Measurements from ENCODE around the gene NRG2. TPM values are rescaled to one million over a fixed set of nuclear protein-coding genes. Genes with fewer than 3 reads are reported as not detected.

Gene NRG2
- total RNA-seq, 1 experiment from 2014 or later = not detected

DNA sequence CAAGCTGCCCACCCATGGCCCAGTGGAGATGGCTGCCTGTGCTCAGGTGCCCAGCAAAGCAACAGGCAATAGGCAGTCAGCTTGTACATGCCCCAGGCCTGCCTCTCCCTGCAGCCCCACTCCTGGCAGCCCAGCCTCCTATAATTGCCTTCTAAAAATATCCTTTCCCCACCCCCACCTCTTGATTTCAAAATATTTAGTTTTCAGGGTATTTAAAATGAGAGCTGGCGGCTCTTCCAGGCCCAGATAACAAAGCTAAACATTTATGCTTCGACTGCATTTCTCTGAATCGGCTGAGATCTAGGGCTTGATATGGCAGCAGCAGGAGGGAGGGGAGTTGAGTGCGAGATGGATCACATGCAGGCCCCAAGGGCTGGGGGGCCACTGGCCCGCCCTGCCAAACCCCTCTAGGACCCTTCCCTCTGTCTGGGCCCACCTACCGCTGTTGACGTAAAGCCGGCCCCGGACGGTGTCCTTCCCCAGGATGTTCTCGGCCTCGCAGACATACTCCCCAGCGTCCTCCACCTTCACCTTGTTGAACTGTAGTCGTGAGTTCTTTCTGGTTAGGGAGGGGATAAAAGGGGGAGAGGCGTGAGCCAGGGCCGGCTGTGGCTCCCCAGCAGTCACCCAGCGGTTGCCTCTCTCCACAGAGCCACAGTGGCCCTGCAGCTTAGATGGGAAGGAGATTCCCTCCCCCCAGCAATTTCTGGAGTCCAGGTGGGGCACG, 162.5 kb downstream of the NRG2 start:
- Histone ChIP-seq H3K4me1 (ENCODE audit: insufficient read depth, low read length, poor library complexity, severe bottlenecking) (no peaks in the 10 kb centered on the region), H3K4me3 (ENCODE audit: low read depth, low read length, poor library complexity, severe bottlenecking) (no peak overlapping the region), H3K27ac (ENCODE audit: low read depth, low read length, poor library complexity, severe bottlenecking) (no peak overlapping the region), H3K27me3 (replicated peaks; ENCODE audit: insufficient read depth, low read depth, low read length, poor library complexity) (no peaks in the 10 kb centered on the region), H3K9me3 (ENCODE audit: low read depth, low read length, poor library complexity, severe bottlenecking) (no peaks in the 10 kb centered on the region), H3K36me3 (ENCODE audit: insufficient read depth, low read length, poor library complexity, severe bottlenecking) (no peaks in the 10 kb centered on the region)
- no peak for TF ChIP-seq EZH2 (IDR thresholded peaks at IDR 0.05; ENCODE audit: borderline replicate concordance, low read depth, low read length, poor library complexity, severe bottlenecking)
- TF ChIP-seq, protein P1, sequence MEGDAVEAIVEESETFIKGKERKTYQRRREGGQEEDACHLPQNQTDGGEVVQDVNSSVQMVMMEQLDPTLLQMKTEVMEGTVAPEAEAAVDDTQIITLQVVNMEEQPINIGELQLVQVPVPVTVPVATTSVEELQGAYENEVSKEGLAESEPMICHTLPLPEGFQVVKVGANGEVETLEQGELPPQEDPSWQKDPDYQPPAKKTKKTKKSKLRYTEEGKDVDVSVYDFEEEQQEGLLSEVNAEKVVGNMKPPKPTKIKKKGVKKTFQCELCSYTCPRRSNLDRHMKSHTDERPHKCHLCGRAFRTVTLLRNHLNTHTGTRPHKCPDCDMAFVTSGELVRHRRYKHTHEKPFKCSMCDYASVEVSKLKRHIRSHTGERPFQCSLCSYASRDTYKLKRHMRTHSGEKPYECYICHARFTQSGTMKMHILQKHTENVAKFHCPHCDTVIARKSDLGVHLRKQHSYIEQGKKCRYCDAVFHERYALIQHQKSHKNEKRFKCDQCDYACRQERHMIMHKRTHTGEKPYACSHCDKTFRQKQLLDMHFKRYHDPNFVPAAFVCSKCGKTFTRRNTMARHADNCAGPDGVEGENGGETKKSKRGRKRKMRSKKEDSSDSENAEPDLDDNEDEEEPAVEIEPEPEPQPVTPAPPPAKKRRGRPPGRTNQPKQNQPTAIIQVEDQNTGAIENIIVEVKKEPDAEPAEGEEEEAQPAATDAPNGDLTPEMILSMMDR (conservative IDR thresholded peaks at IDR 0.05; ENCODE audit: low read depth, low read length) = no peak
- intact Hi-C loops (cut with micrococcal nuclease; ENCODE audit: unreplicated experiment) = no loop called here
- no peak for DNase-seq (ENCODE audit: low spot score)
- no TSS peak for BruUV-seq (replicated peaks)
- CTCF ChIA-PET = no interaction called here
- POLR2A ChIA-PET (ENCODE audit: low non-redundant PET) = interaction anchor here (0.6 kb wide), 1 partner anchor 222 kb away, joined by 6 read pairs; no protein-coding TSS in a partner anchor

DNA sequence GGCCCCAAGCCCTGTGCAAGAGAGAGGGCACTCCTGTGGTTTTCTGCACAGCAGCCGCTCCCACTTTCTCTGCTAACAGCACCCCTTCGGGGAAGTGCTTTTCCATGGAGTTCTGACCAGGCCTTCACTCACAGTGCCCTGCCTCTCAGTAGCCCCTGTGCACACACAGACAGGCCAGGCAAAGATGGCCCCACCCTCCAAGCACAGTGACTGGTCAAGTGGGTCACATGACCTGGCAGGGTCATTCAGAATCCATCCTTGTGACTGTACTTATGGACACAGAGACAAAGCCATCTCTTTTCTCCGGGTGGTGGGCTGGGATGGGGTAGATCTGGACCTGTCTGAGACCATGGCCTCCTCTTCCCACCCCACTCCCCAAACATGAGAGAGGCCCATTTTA, 165.0 kb downstream of the NRG2 start:
- H3K36me3 ChIP-seq (ENCODE audit: insufficient read depth, low read length, poor library complexity, severe bottlenecking) = no peaks in the 10 kb centered on the region
- ChIA-PET CTCF (no interaction called here), POLR2A (ENCODE audit: low non-redundant PET) (no interaction called here)
- no peaks in the 10 kb centered on the region for H3K27me3 ChIP-seq (replicated peaks; ENCODE audit: insufficient read depth, low read depth, low read length, poor library complexity)
- no peaks in the 10 kb centered on the region for H3K9me3 ChIP-seq (ENCODE audit: low read depth, low read length, poor library complexity, severe bottlenecking)
- no peak for TF ChIP-seq EZH2 (IDR thresholded peaks at IDR 0.05; ENCODE audit: borderline replicate concordance, low read depth, low read length, poor library complexity, severe bottlenecking)
- TF ChIP-seq, protein P1 (conservative IDR thresholded peaks at IDR 0.05; ENCODE audit: low read depth, low read length) = no peak
- no peak overlapping the region for H3K4me3 ChIP-seq (ENCODE audit: low read depth, low read length, poor library complexity, severe bottlenecking)
- intact Hi-C loops (cut with micrococcal nuclease; ENCODE audit: unreplicated experiment) = no loop called here
- no peaks in the 10 kb centered on the region for H3K4me1 ChIP-seq (ENCODE audit: insufficient read depth, low read length, poor library complexity, severe bottlenecking)
- H3K27ac ChIP-seq (ENCODE audit: low read depth, low read length, poor library complexity, severe bottlenecking) = no peak overlapping the region
- DNase-seq (ENCODE audit: low spot score) = no peak
- BruUV-seq (replicated peaks) = no TSS peak

DNA sequence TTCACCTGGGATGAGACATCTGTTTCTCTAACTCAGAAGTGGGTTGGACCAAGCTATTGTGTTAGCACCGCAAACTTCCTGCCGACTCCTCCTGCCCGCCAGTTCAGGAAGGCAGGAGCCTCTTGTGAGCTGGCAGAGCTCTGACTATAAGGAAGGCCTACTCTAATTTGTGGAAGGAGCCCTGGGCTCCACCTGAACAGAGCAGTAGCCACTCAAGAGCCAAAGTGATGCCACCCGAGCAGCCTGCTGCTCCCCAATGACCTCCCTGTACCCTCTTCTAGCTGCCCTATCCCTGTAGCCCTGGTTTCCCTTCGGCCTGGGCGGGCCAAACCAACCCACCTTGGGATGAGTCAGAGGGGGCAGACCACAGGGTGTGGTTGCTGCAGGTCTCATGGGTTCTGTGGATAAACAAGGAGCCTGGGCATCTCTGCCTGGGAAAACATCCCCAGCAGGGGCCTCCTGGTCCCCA, 165.9 kb downstream of the NRG2 start:
- BruUV-seq (replicated peaks) = no TSS peak
- no peaks in the 10 kb centered on the region for H3K36me3 ChIP-seq (ENCODE audit: insufficient read depth, low read length, poor library complexity, severe bottlenecking)
- no peak for TF ChIP-seq EZH2 (IDR thresholded peaks at IDR 0.05; ENCODE audit: borderline replicate concordance, low read depth, low read length, poor library complexity, severe bottlenecking)
- TF ChIP-seq, protein P1 (conservative IDR thresholded peaks at IDR 0.05; ENCODE audit: low read depth, low read length) = no peak
- intact Hi-C loops (cut with micrococcal nuclease; ENCODE audit: unreplicated experiment) = no loop called here
- H3K27ac ChIP-seq (ENCODE audit: low read depth, low read length, poor library complexity, severe bottlenecking) = no peak overlapping the region
- POLR2A ChIA-PET (ENCODE audit: low non-redundant PET) = no interaction called here
- no peaks in the 10 kb centered on the region for H3K9me3 ChIP-seq (ENCODE audit: low read depth, low read length, poor library complexity, severe bottlenecking)
- CTCF ChIA-PET = no interaction called here
- H3K4me1 ChIP-seq (ENCODE audit: insufficient read depth, low read length, poor library complexity, severe bottlenecking) = no peaks in the 10 kb centered on the region
- no peak overlapping the region for H3K4me3 ChIP-seq (ENCODE audit: low read depth, low read length, poor library complexity, severe bottlenecking)
- DNase-seq (ENCODE audit: low spot score) = no peak
- H3K27me3 ChIP-seq (replicated peaks; ENCODE audit: insufficient read depth, low read depth, low read length, poor library complexity) = no peaks in the 10 kb centered on the region
